ENCODE data around the gene TNIP1.

The TNIP1 gene

GRCh38 chr5:151038412-151038745, 42.5 kb downstream of the TNIP1 start:
- DNase-seq = no peak

GRCh38 chr5:151037561-151038411, 43.0 kb downstream of the TNIP1 start:
- no peak for DNase-seq

GRCh38 chr5:151036556-151036955, 44.3 kb downstream of the TNIP1 start:
- DNase-seq = peak; percentile 36 to 70

- DNase-seq = no peak
These were observed 46.1 kb downstream of the TNIP1 start for GRCh38 chr5:151034422-151035379.

- DNase-seq = no peak
These were observed 47.5 kb downstream of the TNIP1 start for GRCh38 chr5:151033217-151033934.

GRCh38 chr5:151031554-151031953, 49.3 kb downstream of the TNIP1 start:
- DNase-seq = no peak

- no peak for DNase-seq
These were observed 50.5 kb downstream of the TNIP1 start for GRCh38 chr5:151030379-151030778.

GRCh38 chr5:151030056-151030336, 50.8 kb downstream of the TNIP1 start:
- no peak for DNase-seq

- no peak for DNase-seq
These were observed 51.4 kb downstream of the TNIP1 start for GRCh38 chr5:151029179-151030055.

GRCh38 chr5:151028717-151029116, 52.1 kb downstream of the TNIP1 start:
- no peak for DNase-seq

- no peak for DNase-seq
These were observed 52.8 kb downstream of the TNIP1 start for GRCh38 chr5:151027961-151028479.

GRCh38 chr5:151026679-151027078, 54.2 kb downstream of the TNIP1 start:
- DNase-seq = no peak

GRCh38 chr5:151026088-151026487, 54.7 kb downstream of the TNIP1 start:
- DNase-seq = no peak

GRCh38 chr5:151025250-151025606, 55.6 kb downstream of the TNIP1 start:
- no peak for DNase-seq

- no peak for DNase-seq
These were observed 56.2 kb downstream of the TNIP1 start for GRCh38 chr5:151024440-151025249.

- no peak for DNase-seq
These were observed 57.2 kb downstream of the TNIP1 start for GRCh38 chr5:151023651-151024050.

- no peak for DNase-seq
These were observed 57.7 kb downstream of the TNIP1 start for GRCh38 chr5:151023047-151023615.

GRCh38 chr5:151022511-151023018, 58.3 kb downstream of the TNIP1 start:
- DNase-seq = no peak

GRCh38 chr5:151021746-151022145, 59.1 kb downstream of the TNIP1 start:
- DNase-seq = no peak

- DNase-seq = peak; percentile 30 to 51
These were observed 60.3 kb downstream of the TNIP1 start, which contains the start of gene GPX3 for GRCh38 chr5:151020304-151021110. GPX3 (plus strand) TSS chr5:151020591; CDS start chr5:151020655, 64 bp downstream.

Measured in NCI-H2081 (cell line).